ENCODE data around the gene ANKH. TPM values are rescaled to one million over a fixed set of nuclear protein-coding genes. Genes with fewer than 3 reads are reported as not detected.

Gene ANKH
- total RNA-seq, 1 experiment from 2014 or later, result 65.2 TPM

- DNase-seq (ENCODE audit: low read depth, low spot score) (no peak), ATAC-seq (no peak)
- Histone ChIP-seq H3K9ac (ENCODE audit: low read length) (no peak overlapping the region), H4K20me1 (ENCODE audit: insufficient read depth) (no peaks in the 10 kb centered on the region), H3K9me3 (ENCODE audit: control insufficient read depth in 1 of 2, insufficient read depth in 1 of 2, low read depth in 1 of 2, low read length in 2 of 2) (no peaks in the 10 kb centered on the region), H2AFZ (ENCODE audit: low read depth, low read length, poor library complexity, severe bottlenecking) (no peak overlapping the region), H3K36me3 (ENCODE audit: control insufficient read depth in 1 of 2, insufficient read depth in 2 of 2, low read length in 2 of 2) (no peaks in the 10 kb centered on the region), H3K79me2 (ENCODE audit: insufficient read depth, low read length) (no peaks in the 10 kb centered on the region), H3K9me2 (ENCODE audit: insufficient read depth) (no peaks in the 10 kb centered on the region), H3K4me1 (ENCODE audit: control insufficient read depth in 1 of 2, insufficient read depth in 2 of 2, low read length in 2 of 2) (peaks cover 13 to 28% of the 10 kb centered on the region in 2 experiments; a peak in 3 of 4 replicates), H3K4me2 (ENCODE audit: low read length) (no peak overlapping the region), H3K27me3 (ENCODE audit: insufficient read depth, low read length) (no peaks in the 10 kb centered on the region), H3K27ac (ENCODE audit: low read depth, low read length) (no peak overlapping the region), H3K4me3 (replicated peaks in 1 of 2; ENCODE audit: low read depth in 1 of 2, low read length in 2 of 2) (no peak overlapping the region)
- TF ChIP-seq POLR2A (IDR thresholded peaks at IDR 0.05; ENCODE audit: borderline replicate concordance, extremely low read depth, insufficient read depth, insufficient read length) (no peak), JUND (IDR thresholded peaks at IDR 0.05) (no peak), SP1 (IDR thresholded peaks at IDR 0.05; ENCODE audit: low read depth) (no peak), FOSL1 (IDR thresholded peaks at IDR 0.05; ENCODE audit: low read depth) (no peak), YY1 (IDR thresholded peaks at IDR 0.05; ENCODE audit: extremely low read depth, insufficient replicate concordance, low read depth, low read length) (no peak)
- intact Hi-C loops (cut with micrococcal nuclease), result no loop called here
- ChIA-PET POLR2A (no interaction called here), CTCF (no interaction called here), RAD21 (ENCODE audit: low non-redundant PET in 1 of 2, low total read pairs in 2 of 2, uncharacterized antibody in 2 of 2, unreplicated experiment in 2 of 2) (no interaction called here)
- no TSS peak for BruUV-seq (replicated peaks)
Measured at GRCh38 chr5:14776602-14777001, 95.0 kb downstream of the ANKH start.

GRCh38 chr5:14775857-14776256, 95.7 kb downstream of the ANKH start:
- Histone ChIP-seq H3K4me3 (replicated peaks in 1 of 2; ENCODE audit: low read depth in 1 of 2, low read length in 2 of 2) (no peak overlapping the region), H4K20me1 (ENCODE audit: insufficient read depth) (no peaks in the 10 kb centered on the region), H3K4me1 (ENCODE audit: control insufficient read depth in 1 of 2, insufficient read depth in 2 of 2, low read length in 2 of 2) (peaks cover 13 to 28% of the 10 kb centered on the region in 2 experiments; a peak in 3 of 4 replicates), H3K27ac (ENCODE audit: low read depth, low read length) (no peak overlapping the region), H3K27me3 (ENCODE audit: insufficient read depth, low read length) (no peaks in the 10 kb centered on the region), H2AFZ (ENCODE audit: low read depth, low read length, poor library complexity, severe bottlenecking) (no peak overlapping the region), H3K4me2 (ENCODE audit: low read length) (peak overlapping the region; percentile 44), H3K9me2 (ENCODE audit: insufficient read depth) (no peaks in the 10 kb centered on the region), H3K36me3 (ENCODE audit: control insufficient read depth in 1 of 2, insufficient read depth in 2 of 2, low read length in 2 of 2) (no peaks in the 10 kb centered on the region), H3K79me2 (ENCODE audit: insufficient read depth, low read length) (no peaks in the 10 kb centered on the region), H3K9me3 (ENCODE audit: control insufficient read depth in 1 of 2, insufficient read depth in 1 of 2, low read depth in 1 of 2, low read length in 2 of 2) (no peaks in the 10 kb centered on the region), H3K9ac (ENCODE audit: low read length) (no peak overlapping the region)
- RAD21 ChIA-PET (ENCODE audit: low non-redundant PET in 1 of 2, low total read pairs in 2 of 2, uncharacterized antibody in 2 of 2, unreplicated experiment in 2 of 2), result no interaction called here
- CTCF ChIA-PET, result no interaction called here
- ATAC-seq (peak; percentile 50; the same call in 1 of the 2 replicates), DNase-seq (ENCODE audit: low read depth, low spot score) (no peak)
- POLR2A ChIA-PET, result no interaction called here
- intact Hi-C loops (cut with micrococcal nuclease), result no loop called here
- TF ChIP-seq EGR1 (IDR thresholded peaks at IDR 0.05; ENCODE audit: low read depth), result 0 out of 2 replicates have a peak, but pooled peaks have one; percentile 19
- TF ChIP-seq, protein P1, sequence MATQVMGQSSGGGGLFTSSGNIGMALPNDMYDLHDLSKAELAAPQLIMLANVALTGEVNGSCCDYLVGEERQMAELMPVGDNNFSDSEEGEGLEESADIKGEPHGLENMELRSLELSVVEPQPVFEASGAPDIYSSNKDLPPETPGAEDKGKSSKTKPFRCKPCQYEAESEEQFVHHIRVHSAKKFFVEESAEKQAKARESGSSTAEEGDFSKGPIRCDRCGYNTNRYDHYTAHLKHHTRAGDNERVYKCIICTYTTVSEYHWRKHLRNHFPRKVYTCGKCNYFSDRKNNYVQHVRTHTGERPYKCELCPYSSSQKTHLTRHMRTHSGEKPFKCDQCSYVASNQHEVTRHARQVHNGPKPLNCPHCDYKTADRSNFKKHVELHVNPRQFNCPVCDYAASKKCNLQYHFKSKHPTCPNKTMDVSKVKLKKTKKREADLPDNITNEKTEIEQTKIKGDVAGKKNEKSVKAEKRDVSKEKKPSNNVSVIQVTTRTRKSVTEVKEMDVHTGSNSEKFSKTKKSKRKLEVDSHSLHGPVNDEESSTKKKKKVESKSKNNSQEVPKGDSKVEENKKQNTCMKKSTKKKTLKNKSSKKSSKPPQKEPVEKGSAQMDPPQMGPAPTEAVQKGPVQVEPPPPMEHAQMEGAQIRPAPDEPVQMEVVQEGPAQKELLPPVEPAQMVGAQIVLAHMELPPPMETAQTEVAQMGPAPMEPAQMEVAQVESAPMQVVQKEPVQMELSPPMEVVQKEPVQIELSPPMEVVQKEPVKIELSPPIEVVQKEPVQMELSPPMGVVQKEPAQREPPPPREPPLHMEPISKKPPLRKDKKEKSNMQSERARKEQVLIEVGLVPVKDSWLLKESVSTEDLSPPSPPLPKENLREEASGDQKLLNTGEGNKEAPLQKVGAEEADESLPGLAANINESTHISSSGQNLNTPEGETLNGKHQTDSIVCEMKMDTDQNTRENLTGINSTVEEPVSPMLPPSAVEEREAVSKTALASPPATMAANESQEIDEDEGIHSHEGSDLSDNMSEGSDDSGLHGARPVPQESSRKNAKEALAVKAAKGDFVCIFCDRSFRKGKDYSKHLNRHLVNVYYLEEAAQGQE (IDR thresholded peaks at IDR 0.05; ENCODE audit: low read depth), result no peak
- no TSS peak for BruUV-seq (replicated peaks)
